GM18951 (cell line): Measurements from ENCODE around the gene WDR7.
A peak's percentile ranks its signal among the peaks of the same experiment; 100 is the strongest.

ENCODE experiments used
- POLR2A ChIP-seq: IDR thresholded peaks from 4 replicates; pipeline ENCODE4 v1.6.1; 2011; ENCODE audit warnings: mild to moderate bottlenecking; ENCODE audit not compliant: insufficient read length, insufficient read depth; ENCODE audit errors: extremely low read depth
- in situ Hi-C: fragments of 300-500 bp; cut with MboI; formaldehyde crosslinking; loops from one replicate; pipeline ENCODE4 v1.12.0; 2022; ENCODE audit warnings: low sequenced_read_pairs, mixed read lengths, inconsistent platforms; ENCODE audit not compliant: unreplicated experiment

Gene WDR7

DNA sequence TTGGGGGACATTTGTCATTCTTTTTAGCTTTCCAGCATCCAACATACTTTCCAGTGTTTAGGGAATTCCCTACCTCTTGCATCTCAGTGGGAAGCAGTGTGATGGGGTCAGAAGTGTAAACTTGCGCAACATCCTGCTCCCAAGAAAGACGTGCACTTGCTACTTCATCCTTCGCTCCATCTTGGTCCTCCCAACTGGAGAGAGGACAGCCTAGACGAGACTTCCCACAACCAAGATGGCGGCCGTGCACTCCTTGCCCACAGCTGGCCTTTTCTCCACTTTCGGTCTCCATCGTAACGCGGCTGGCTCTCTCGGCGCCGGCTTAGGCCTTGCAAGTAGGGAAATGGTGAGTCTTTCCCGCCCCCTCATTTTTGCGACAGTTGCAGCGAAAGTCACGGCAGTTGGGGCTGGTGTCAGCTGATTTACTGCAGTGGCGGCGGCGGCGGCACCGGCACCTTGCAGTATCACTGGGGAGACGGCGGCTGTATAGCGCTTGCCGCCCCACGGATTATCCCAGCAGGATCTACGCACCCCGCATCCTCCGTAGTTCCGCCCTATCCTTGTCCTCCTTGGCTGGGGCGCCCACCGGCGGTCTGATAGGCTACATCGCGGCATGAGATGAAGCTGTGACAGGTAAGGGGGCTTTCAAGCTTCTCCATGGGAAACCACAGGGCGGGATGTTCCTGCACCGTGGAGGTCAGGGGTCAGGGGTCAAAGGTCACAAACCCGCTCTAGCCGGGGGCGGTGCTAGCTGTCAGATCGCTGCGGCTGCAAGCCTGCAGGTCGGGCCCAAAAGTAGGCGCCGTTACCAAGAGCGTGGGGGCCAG, at the start of gene WDR7:
Gene WDR7, plus strand, starts transcription at position 416 of the 827 bp plus-strand sequence. CDS start 21,157 bp downstream, outside the sequence.
- TF ChIP-seq POLR2A: peak; percentile 74
- in situ Hi-C loops: no loop called here

DNA sequence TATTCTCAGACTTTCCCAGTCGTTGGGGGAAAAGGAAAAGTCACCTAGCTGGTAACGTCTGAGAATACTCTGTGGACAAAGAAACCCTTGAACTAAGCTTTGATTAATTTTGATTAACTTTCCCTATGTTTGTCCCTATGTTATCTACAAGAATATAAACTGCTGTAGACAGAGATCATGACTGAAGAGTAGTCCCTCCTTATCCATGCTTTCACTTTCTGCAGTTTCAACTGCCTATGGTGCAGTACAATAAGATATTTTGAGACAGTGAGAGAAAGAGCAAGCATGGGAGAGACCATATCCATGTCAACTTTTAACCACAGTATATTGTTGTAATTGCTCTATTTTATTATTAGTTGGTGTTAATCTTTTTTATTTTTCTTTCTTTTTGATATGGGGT, 44.5 kb upstream of the WDR7 start:
- no peak for TF ChIP-seq POLR2A
- in situ Hi-C loops: no loop called here

DNA sequence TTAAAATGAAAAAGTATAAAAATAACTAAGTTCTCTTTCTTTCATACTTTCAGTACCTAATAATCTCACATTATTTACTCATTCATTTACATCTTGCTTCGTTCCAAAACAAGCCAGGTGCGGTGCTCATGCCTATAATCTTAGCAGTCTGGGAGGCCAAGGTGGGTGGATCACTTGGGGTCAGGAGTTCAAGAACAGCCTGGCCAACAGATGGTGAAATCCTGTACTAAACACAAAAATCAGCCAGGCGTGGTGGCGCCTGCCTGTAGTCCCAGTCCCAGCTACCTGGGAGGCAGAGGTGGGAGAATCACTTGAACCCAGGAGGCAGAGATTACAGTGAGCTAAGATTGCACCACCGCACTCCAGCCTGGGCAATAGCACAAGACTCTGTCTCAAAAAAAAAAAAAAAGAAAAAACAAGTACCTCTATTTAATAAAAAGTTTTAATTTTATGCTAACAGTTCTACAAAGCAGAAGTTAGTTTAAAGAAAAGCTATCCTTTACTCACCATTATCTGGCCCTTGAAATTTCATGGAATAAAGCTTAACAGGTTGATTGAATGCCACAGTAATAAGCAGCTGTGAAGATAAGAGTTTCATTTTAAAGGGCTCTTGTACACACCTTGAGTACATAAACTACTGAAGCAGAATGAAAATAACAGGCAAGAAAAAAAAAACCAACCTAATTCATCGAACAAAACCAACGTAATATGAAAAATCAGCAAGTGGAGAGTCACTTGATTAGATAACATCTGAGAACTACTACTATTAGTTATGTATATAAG, 35.2 kb upstream of the WDR7 start:
- no peak for TF ChIP-seq POLR2A
- in situ Hi-C loops: no loop called here

DNA sequence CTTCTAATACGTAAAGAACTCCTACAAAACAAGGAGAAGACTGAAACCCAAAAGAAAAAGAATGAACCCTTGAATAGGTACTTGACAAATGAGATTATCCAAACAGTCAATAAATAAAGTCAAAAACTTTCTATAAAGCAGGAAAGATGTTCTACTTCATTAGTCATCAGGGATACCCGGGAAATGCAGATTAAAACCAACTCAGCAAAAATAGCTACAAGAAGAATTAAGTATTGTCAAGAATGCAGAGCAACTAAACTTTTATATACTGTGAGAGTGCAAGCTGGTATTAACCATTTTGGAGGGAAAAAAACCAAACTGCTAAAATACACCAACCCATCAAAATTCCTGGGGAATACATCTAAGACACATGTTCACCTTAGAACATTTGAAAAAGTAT, 23.2 kb upstream of the WDR7 start:
- TF ChIP-seq POLR2A: no peak
- in situ Hi-C loops: no loop called here

DNA sequence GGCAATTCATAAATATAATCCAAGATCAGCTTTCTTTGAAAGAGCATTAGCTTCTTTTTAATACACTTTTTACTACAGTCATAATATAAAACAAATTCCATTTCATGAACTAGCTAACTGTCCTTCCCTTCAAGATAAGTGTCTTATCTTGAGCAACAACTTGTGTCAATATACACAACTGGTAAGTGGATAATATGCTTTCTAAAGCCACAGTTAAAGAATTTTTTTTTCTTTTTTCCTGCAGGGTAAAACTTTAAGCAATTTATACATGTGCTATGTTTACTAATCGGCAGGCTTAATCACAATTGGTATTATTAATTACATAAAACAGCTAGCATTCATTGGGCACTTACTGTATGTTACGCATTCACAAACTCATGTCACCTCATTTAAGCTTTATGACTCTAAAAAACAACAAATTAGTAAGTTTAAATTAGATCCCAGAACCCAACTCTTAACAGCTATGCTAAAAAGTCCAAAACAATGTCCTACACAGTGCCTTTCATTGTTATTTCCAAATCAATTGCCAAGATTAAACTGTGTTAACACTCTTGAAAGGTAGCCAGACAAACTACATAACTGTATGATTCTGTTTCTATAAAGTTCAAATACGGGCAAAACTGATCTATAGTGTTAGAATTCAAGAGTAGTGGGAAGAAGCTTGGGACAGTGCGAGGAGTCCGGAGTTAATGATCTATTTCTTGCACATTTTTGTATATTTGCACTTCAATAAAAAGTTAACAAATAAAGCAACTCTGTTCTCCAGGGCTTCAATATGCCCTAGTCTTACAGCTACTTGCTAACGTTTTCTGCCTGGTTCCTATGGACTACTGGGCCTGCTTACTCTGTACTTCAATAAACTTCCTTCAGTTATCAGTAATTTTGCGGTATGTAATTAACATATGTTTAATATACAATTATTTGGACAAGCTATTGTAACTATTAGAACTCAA, 18.8 kb upstream of the WDR7 start:
- in situ Hi-C loops: no loop called here
- TF ChIP-seq POLR2A: no peak

DNA sequence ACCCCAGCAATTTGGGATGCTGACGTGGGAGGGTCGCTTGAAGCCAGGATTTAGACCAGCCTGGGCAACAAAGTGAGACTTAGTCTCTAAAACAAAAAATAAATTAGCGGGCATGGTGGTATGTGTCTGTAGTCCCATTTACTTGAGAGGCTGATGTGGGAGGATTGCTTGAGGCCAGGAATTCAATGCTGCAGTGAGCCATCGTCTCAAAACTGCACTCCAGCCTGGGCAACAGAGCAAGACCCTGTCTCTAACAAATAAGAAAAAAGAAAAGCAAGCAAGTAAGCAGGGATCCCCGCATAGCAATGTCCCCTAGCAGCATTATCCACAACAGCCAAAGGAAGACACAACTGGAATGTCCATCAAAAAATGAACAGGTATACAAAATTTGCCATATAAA, 16.2 kb upstream of the WDR7 start:
- in situ Hi-C loops: no loop called here

DNA sequence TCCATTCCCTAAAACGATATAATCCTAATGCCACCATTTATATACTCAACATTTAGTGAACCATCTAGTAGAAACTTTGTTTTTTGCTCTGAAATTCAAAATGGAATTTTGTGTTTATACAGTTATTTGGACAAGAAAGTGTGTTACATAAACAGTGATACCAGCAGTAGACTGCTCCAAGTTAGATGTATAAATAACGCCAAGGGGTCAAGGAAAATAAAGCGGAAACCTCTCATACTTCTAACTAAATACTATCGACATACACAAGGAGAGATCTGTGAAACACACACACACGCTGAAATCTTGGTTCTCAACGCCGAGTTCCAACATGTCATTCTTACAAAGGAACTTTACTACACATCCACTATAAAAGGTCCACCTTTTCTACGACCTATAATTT, 14.0 kb upstream of the WDR7 start:
- no peak for TF ChIP-seq POLR2A
- in situ Hi-C loops: no loop called here

More for the DNA sequence above, 16.2 kb upstream of the WDR7 start:
- no peak for TF ChIP-seq POLR2A

DNA sequence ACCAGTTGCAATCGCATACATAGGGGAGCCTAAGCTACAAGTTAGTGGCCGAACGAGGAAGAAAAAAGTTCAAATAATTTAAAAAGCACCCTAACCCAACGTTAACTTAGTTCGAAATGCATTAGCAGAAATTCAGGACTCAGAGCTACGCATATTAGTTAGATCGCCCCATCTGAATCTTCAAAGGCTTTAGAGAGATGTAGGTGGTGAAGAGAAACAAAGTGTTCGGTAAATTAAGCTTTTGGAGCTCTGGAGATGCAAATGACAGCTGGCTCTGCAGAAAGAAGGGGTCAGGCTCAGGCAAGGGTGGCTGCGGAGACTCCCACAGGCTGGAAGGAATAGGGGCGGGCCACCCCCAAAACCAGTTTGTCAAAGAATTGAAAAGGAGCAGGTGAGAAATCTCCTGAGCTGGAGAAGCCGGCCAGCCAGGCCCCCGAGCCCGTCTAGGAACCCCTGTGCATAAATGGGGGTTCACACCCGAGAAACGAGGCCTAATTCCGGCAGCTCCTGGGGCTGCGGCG, 13.4 kb upstream of the WDR7 start:
- in situ Hi-C loops: no loop called here
- TF ChIP-seq POLR2A: no peak

DNA sequence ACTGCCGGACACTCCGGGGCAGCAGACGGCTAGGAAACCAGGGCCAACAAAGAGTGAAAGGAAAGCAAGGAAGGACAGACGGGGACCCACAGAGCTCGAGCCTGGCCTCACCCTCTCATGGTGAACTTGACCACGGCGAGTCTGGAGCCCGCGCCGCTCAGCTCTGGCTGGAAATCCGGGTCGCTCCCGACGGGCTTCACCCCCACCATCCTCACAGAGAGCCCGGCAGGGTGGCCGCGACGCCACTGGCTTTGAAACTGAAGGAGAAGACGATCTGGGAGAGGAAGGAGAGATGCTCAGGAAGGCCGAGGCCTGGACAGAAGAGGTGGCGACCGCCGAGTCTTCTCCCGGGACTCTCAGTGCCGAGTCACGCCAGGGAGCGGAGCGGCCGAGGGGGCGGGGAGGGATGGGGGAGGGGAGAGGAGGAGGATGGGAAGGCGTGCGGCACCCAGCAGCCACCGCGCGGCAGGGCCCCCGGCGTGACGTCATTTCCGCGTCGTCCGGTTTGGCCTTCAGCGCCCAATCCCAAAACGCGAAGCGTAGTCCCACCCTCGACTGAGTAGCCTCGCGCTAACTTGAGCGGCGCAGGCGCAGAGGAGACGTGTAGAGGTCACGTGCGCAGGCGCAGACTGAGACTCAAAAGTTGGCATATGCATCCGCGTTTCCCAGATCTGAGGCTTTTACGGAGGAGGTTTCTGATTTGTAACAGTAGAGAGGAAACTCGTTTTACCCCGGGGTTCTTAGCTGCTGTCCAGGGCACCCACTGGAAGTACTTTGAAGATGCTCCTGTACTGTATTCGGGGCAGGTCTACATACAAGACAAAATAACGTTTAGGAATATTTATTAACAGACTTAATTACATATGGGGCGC, 12.7 kb upstream of the WDR7 start, which contains the start of gene TXNL1:
Gene TXNL1, minus strand, starts transcription at position 361 of the 872 bp plus-strand sequence. Its CDS starts 152 bp downstream, at position 209.
- in situ Hi-C loops: no loop called here
- peak; percentile 83 for TF ChIP-seq POLR2A

DNA sequence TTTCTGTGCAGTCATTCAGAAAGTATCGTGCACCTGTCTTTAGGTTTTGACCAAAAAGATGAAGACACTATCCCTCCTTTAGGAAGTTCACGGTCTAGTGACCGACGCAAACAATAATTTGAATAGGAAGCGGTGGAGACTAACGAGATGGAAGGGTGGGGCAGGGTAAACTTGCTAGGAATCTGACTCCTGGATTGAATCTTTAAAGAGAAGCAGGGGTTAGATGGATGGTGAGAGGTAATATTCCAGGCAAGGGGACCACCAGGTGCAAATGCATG, 12.1 kb upstream of the WDR7 start:
- TF ChIP-seq POLR2A: no peak
- in situ Hi-C loops: no loop called here

DNA sequence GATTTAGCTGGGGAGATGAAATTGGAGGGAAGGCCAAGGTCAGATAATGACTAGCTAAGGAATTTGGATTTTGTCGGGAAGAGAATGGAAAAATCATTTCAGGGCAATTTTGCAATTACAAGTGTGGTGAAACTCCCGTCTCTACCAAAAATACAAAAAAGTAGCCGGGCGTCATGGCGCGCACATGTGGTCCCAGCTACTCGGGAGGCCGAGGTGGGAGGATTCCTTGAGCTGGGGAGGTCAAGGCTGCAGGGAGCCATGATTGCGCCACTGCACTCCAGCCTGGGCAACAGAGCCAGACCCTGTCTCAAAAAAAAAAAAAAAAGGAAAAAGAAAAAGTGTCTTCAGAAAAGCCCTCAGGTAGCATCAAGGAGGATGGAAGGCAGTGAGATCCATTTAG, 11.6 kb upstream of the WDR7 start:
- in situ Hi-C loops: no loop called here
- TF ChIP-seq POLR2A: no peak
